HG03571 (cell line): ENCODE results near the gene PDXDC1.
"Not testable (repeated sequence)": the region's sequence is repeated elsewhere in the genome, so short reads cannot be mapped to it uniquely, and the experiment has no call there.

Experiments used
- ATAC-seq: cut with Tn5 transposase; IDR thresholded peaks from one replicate; pipeline ENCODE4 v1.9.1; 2021; ENCODE audit not compliant: unreplicated experiment

Gene PDXDC1

GRCh38 chr16:15132719-15133428 is 158.0 kb downstream of the PDXDC1 start:
- not testable (repeated sequence) for ATAC-seq

- ATAC-seq: not testable (repeated sequence)
These were observed 158.7 kb downstream of the PDXDC1 start for GRCh38 chr16:15133554-15133953.

GRCh38 chr16:15134752-15135482 is 160.1 kb downstream of the PDXDC1 start:
- not testable (repeated sequence) for ATAC-seq

GRCh38 chr16:15135483-15136360 is 160.9 kb downstream of the PDXDC1 start:
- ATAC-seq: not testable (repeated sequence)

- not testable (repeated sequence) for ATAC-seq
These were observed 162.7 kb downstream of the PDXDC1 start for GRCh38 chr16:15137514-15137913.

- ATAC-seq: not testable (repeated sequence)
These were observed 165.9 kb downstream of the PDXDC1 start for GRCh38 chr16:15140444-15141365.

GRCh38 chr16:15141586-15141985 is 166.8 kb downstream of the PDXDC1 start:
- ATAC-seq: no peak

GRCh38 chr16:15142107-15142890 is 167.5 kb downstream of the PDXDC1 start:
- ATAC-seq: not testable (repeated sequence)

- ATAC-seq: not testable (repeated sequence)
These were observed 168.2 kb downstream of the PDXDC1 start for GRCh38 chr16:15142891-15143600.

- not testable (repeated sequence) for ATAC-seq
These were observed 168.8 kb downstream of the PDXDC1 start for GRCh38 chr16:15143601-15144091.

GRCh38 chr16:15144092-15144631 is 169.3 kb downstream of the PDXDC1 start:
- not testable (repeated sequence) for ATAC-seq

GRCh38 chr16:15144781-15145417 is 170.1 kb downstream of the PDXDC1 start:
- ATAC-seq: not testable (repeated sequence)

GRCh38 chr16:15145418-15146263 is 170.8 kb downstream of the PDXDC1 start:
- ATAC-seq: not testable (repeated sequence)

GRCh38 chr16:15146264-15146662 is 171.4 kb downstream of the PDXDC1 start:
- not testable (repeated sequence) for ATAC-seq

GRCh38 chr16:15148831-15149230 is 174.0 kb downstream of the PDXDC1 start:
- ATAC-seq: not testable (repeated sequence)

- not testable (repeated sequence) for ATAC-seq
These were observed 174.4 kb downstream of the PDXDC1 start for GRCh38 chr16:15149260-15149659.

GRCh38 chr16:15154005-15154404 is 179.2 kb downstream of the PDXDC1 start:
- ATAC-seq: not testable (repeated sequence)
